PC-3 (cell line): ENCODE data around the gene SNCAIP.

Experiments used
- CTCF ChIP-seq: fragments of 300-600 bp; sonication (generic); conservative IDR thresholded peaks from 2 replicates; pipeline ENCODE4 v1.5.1; 2017; ENCODE audit warnings: antibody characterized with exemption, low read depth, mild to moderate bottlenecking, low read length
- EZH2 ChIP-seq: fragments of 300-600 bp; sonication (generic); IDR thresholded peaks from one replicate; pipeline ENCODE4 v1.6.1; 2017; ENCODE audit warnings: antibody characterized with exemption, mild to moderate bottlenecking, low read length; ENCODE audit not compliant: unreplicated experiment

DNA sequence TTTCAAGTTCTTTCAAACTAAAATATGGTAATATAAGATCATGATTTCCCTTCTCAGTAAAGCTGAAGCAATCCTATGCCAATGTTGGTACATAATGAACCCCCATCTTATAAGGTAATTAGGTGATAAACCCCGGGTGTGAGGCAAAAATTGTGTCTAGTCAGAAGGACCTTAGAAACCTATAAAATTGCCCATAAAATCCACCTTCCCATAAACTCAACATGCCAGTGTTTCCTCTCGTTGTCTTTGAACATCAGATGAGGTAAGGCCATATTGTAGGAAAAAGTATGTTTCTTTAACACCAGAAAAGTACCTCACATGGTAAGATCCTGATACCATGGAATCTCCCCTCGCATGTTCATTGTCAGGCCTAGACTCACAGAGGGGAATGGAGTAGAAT is 43.3 kb downstream of the SNCAIP start:
- TF ChIP-seq EZH2: no peak
- no peak for TF ChIP-seq CTCF
